Measurements from ENCODE around the gene IL15RA. TPM values are rescaled to one million over a fixed set of nuclear protein-coding genes. Genes with fewer than 3 reads are reported as not detected.

Gene IL15RA
- polyA plus RNA-seq, 2 of the 4 experiments (the other 2 are of a cell fraction) = 0.46 to 0.83 TPM

DNA sequence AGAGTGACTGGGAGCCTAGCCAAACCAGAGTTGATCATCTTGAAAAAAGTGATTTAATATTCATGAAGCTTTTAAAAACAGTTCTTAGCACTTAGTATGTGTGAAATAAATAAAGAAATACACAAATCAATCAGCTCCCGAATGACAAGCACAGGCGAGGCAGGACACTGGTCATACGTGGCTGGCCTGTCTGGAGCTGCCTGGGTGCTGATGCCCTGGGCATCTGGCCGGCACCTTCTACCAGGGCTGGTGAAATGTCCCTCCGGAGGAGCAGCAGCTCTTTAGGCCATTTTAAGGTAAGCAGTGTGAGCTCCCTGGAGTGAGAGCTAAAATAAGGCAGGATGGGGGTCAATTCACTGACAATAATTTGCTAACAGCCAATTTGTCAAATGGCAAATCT, 23.7 kb downstream of the IL15RA start:
- WGBS (ENCODE audit: missing lambda C conversion rate) = 80% methylated on average over 5 of the region's 5 CpGs
- ATAC-seq (no peak), FAIRE-seq (no peak), DNase-seq (ENCODE audit: low read depth in 1 of 2, low spot score in 1 of 2) (no peak)
- no peak for TF ChIP-seq MYC (IDR thresholded peaks at IDR 0.05; ENCODE audit: borderline replicate concordance, low read length)
- no peak for TF ChIP-seq HOXB5 (CRISPR knock-in tag; IDR thresholded peaks at IDR 0.05)
- no peak for TF ChIP-seq MAFK (IDR thresholded peaks at IDR 0.05; ENCODE audit: partially characterized antibody)
- TF ChIP-seq HDAC2 (IDR thresholded peaks at IDR 0.05) = no peak
- TF ChIP-seq MAZ (IDR thresholded peaks at IDR 0.05; ENCODE audit: borderline replicate concordance, low read depth, low read length) = no peak
- no peak for TF ChIP-seq ZNF302 (CRISPR knock-in tag; IDR thresholded peaks at IDR 0.05)
- TF ChIP-seq, protein P1, sequence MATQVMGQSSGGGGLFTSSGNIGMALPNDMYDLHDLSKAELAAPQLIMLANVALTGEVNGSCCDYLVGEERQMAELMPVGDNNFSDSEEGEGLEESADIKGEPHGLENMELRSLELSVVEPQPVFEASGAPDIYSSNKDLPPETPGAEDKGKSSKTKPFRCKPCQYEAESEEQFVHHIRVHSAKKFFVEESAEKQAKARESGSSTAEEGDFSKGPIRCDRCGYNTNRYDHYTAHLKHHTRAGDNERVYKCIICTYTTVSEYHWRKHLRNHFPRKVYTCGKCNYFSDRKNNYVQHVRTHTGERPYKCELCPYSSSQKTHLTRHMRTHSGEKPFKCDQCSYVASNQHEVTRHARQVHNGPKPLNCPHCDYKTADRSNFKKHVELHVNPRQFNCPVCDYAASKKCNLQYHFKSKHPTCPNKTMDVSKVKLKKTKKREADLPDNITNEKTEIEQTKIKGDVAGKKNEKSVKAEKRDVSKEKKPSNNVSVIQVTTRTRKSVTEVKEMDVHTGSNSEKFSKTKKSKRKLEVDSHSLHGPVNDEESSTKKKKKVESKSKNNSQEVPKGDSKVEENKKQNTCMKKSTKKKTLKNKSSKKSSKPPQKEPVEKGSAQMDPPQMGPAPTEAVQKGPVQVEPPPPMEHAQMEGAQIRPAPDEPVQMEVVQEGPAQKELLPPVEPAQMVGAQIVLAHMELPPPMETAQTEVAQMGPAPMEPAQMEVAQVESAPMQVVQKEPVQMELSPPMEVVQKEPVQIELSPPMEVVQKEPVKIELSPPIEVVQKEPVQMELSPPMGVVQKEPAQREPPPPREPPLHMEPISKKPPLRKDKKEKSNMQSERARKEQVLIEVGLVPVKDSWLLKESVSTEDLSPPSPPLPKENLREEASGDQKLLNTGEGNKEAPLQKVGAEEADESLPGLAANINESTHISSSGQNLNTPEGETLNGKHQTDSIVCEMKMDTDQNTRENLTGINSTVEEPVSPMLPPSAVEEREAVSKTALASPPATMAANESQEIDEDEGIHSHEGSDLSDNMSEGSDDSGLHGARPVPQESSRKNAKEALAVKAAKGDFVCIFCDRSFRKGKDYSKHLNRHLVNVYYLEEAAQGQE (IDR thresholded peaks at IDR 0.05) = no peak
- TF ChIP-seq, protein P2, sequence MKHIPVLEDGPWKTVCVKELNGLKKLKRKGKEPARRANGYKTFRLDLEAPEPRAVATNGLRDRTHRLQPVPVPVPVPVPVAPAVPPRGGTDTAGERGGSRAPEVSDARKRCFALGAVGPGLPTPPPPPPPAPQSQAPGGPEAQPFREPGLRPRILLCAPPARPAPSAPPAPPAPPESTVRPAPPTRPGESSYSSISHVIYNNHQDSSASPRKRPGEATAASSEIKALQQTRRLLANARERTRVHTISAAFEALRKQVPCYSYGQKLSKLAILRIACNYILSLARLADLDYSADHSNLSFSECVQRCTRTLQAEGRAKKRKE (CRISPR knock-in tag; IDR thresholded peaks at IDR 0.05; ENCODE audit: low read depth) = no peak
- TF ChIP-seq, protein P3, sequence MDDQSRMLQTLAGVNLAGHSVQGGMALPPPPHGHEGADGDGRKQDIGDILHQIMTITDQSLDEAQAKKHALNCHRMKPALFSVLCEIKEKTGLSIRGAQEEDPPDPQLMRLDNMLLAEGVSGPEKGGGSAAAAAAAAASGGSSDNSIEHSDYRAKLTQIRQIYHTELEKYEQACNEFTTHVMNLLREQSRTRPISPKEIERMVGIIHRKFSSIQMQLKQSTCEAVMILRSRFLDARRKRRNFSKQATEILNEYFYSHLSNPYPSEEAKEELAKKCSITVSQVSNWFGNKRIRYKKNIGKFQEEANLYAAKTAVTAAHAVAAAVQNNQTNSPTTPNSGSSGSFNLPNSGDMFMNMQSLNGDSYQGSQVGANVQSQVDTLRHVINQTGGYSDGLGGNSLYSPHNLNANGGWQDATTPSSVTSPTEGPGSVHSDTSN (IDR thresholded peaks at IDR 0.05) = no peak
- no peak for TF ChIP-seq KDM5A (IDR thresholded peaks at IDR 0.05)
- TF ChIP-seq RNF2 (IDR thresholded peaks at IDR 0.05; ENCODE audit: borderline replicate concordance, low read depth) = no peak
- no peak for TF ChIP-seq RARB (CRISPR knock-in tag; IDR thresholded peaks at IDR 0.05)
- TF ChIP-seq POLR2AphosphoS2 (conservative IDR thresholded peaks at IDR 0.05; ENCODE audit: low read length) = no peak
- ChIA-PET POLR2A (no interaction called here), CTCF (interaction anchor here (0.6 to 1.4 kb wide), 3 partner anchors 18 to 194 kb away, joined by 3 to 7 read pairs (median 4); no protein-coding TSS in a partner anchor)
- Histone ChIP-seq H3K9me3 (no peaks in the 10 kb centered on the region), H3K4me1 (peaks cover 24% of the 10 kb centered on the region), H3K4me2 (no peak overlapping the region), H3K27ac (no peak overlapping the region), H3K4me3 (no peak overlapping the region)

DNA sequence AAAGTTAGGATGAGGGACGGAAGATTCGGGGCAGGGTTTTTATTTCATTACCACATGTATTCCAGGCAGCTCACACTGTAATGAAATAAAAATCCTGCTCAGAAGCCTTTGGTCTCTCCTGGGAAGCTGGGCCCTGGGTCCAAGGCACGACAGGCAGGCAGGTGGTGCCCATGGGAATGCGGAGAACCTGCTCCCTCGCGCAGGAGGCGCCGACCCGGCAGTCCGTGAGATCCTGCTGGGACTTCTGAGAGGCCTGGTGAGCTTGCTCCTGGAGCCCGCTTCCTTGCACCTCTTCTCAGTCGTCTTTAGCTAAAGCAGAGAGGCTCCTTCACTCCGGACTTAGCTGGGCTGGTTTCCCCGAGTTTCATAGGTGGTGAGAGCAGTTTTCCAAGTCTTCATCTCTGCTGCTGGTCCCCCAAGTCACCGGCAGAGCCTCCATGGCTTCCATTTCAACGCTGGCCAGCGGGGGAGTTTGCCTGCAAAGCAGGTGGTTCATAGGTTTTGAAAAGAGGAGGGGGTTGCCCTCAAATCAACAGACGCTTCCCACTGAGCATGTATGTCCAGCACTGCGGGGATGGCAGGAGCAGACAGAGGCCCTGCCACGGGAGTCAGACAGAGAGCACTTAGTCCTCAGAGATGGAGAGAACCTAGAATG, 24.5 kb downstream of the IL15RA start:
- TF ChIP-seq TFCP2L1 (CRISPR knock-in tag; IDR thresholded peaks at IDR 0.05) = no peak
- TF ChIP-seq HOXB5 (CRISPR knock-in tag; IDR thresholded peaks at IDR 0.05) = no peak
- TF ChIP-seq FOSL2 (IDR thresholded peaks at IDR 0.05) = no peak
- no peak for TF ChIP-seq FOSL2 (CRISPR knock-in tag; IDR thresholded peaks at IDR 0.05)
- TF ChIP-seq, protein P4, sequence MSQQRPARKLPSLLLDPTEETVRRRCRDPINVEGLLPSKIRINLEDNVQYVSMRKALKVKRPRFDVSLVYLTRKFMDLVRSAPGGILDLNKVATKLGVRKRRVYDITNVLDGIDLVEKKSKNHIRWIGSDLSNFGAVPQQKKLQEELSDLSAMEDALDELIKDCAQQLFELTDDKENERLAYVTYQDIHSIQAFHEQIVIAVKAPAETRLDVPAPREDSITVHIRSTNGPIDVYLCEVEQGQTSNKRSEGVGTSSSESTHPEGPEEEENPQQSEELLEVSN (IDR thresholded peaks at IDR 0.05; ENCODE audit: borderline replicate concordance, low read depth) = no peak
- TF ChIP-seq, protein P5, sequence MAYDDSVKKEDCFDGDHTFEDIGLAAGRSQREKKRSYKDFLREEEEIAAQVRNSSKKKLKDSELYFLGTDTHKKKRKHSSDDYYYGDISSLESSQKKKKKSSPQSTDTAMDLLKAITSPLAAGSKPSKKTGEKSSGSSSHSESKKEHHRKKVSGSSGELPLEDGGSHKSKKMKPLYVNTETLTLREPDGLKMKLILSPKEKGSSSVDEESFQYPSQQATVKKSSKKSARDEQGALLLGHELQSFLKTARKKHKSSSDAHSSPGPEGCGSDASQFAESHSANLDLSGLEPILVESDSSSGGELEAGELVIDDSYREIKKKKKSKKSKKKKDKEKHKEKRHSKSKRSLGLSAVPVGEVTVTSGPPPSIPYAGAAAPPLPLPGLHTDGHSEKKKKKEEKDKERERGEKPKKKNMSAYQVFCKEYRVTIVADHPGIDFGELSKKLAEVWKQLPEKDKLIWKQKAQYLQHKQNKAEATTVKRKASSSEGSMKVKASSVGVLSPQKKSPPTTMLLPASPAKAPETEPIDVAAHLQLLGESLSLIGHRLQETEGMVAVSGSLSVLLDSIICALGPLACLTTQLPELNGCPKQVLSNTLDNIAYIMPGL (CRISPR knock-in tag; IDR thresholded peaks at IDR 0.05; ENCODE audit: borderline replicate concordance) = no peak
- TF ChIP-seq KDM5A (IDR thresholded peaks at IDR 0.05) = no peak
- peaks cover 18% of the 10 kb centered on the region for H3K4me1 ChIP-seq
- no peak overlapping the region for H3K4me2 ChIP-seq
- no peak overlapping the region for H3K27ac ChIP-seq
- no peak overlapping the region for H3K4me3 ChIP-seq
- ATAC-seq = no peak
- no peak for DNase-seq (ENCODE audit: low read depth in 1 of 2, low spot score in 1 of 2)
- 85% methylated on average over 20 of the region's 20 CpGs for WGBS (ENCODE audit: missing lambda C conversion rate)
- ChIA-PET CTCF (interaction anchor here (0.7 to 2.2 kb wide), 8 partner anchors 10 to 133 kb away, joined by 3 to 9 read pairs (median 3); partner anchors contain the start of gene IL15RA), POLR2A (no interaction called here)
- no peak for FAIRE-seq
- no peaks in the 10 kb centered on the region for H3K9me3 ChIP-seq
